Ascending aorta (tissue), 2 donors: ENCODE measurements around the gene DNAH3. TPM values are rescaled to one million over a fixed set of nuclear protein-coding genes. Genes with fewer than 3 reads are reported as not detected.

Experiments
- DNase-seq, 2 donors: peaks; one replicate each; pipeline ENCODE4 v3.0.0-alpha.2; 2019; ENCODE audit warnings: low spot score in 2 of 2
- H3K27ac ChIP-seq, 2 donors: fragments of 200-600 bp; sonication (generic); one replicate each; pipeline ENCODE4 v1.5.1; 2016 to 2017; ENCODE audit warnings: mild to moderate bottlenecking in 1 of 2
- H3K27me3 ChIP-seq: fragments of 200-600 bp; sonication (generic); one replicate; pipeline ENCODE4 v1.5.1; 2017
- H3K36me3 ChIP-seq, 2 donors: fragments of 200-600 bp; sonication (generic); one replicate each; pipeline ENCODE4 v1.5.1; 2016
- H3K4me1 ChIP-seq, 2 donors: fragments of 200-600 bp; sonication (generic); one replicate each; pipeline ENCODE4 v1.5.1; 2016 to 2017; ENCODE audit warnings: mild to moderate bottlenecking in 1 of 2
- H3K4me3 ChIP-seq, 2 donors: fragments of 200-600 bp; sonication (generic); one replicate each; pipeline ENCODE4 v1.5.1; 2016 to 2017; ENCODE audit warnings: mild to moderate bottlenecking in 1 of 2
- H3K9me3 ChIP-seq, 2 donors: fragments of 200-600 bp; sonication (generic); one replicate each; pipeline ENCODE4 v1.5.1; 2016
- intact Hi-C: fragments of 100-400 bp; cut with DNase I; formaldehyde crosslinking; loops from one replicate; pipeline ENCODE4 v1.15.1; 2023
- total RNA-seq: library from RNA; depleted of rRNA; stranded (reverse); fragments of >200 nt; gene quantifications from one replicate; pipeline ENCODE4 v1.1.0, GENCODE V29; 2016
- TF ChIP-seq, protein P1 (sequence below), 3 experiments: fragments of 200-600 bp in 2 of 3; fragments of 450-650 bp in 1 of 3; sonication (generic) in 2 of 3; IDR thresholded peaks; one replicate each; pipeline ENCODE4 v1.5.1; 2016 to 2019; ENCODE audit warnings: antibody characterized with exemption in 3 of 3, mild to moderate bottlenecking in 1 of 3, moderate library complexity in 1 of 3

The DNAH3 gene
- total RNA-seq, 1 donor from 2014 or later, result 0.32 TPM

GRCh38 chr16:20968765-20969164 lies 181.9 kb downstream of the DNAH3 start:
- Histone ChIP-seq H3K27me3 (no peaks in the 10 kb centered on the region), H3K36me3 (no peaks in the 10 kb centered on the region), H3K27ac (no peak overlapping the region), H3K4me3 (no peak overlapping the region), H3K9me3 (no peaks in the 10 kb centered on the region), H3K4me1 (no peaks in the 10 kb centered on the region)
- intact Hi-C loops, result no loop called here
- no peak for DNase-seq
- TF ChIP-seq, protein P1, sequence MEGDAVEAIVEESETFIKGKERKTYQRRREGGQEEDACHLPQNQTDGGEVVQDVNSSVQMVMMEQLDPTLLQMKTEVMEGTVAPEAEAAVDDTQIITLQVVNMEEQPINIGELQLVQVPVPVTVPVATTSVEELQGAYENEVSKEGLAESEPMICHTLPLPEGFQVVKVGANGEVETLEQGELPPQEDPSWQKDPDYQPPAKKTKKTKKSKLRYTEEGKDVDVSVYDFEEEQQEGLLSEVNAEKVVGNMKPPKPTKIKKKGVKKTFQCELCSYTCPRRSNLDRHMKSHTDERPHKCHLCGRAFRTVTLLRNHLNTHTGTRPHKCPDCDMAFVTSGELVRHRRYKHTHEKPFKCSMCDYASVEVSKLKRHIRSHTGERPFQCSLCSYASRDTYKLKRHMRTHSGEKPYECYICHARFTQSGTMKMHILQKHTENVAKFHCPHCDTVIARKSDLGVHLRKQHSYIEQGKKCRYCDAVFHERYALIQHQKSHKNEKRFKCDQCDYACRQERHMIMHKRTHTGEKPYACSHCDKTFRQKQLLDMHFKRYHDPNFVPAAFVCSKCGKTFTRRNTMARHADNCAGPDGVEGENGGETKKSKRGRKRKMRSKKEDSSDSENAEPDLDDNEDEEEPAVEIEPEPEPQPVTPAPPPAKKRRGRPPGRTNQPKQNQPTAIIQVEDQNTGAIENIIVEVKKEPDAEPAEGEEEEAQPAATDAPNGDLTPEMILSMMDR (IDR thresholded peaks at IDR 0.05), result no peak

DNA sequence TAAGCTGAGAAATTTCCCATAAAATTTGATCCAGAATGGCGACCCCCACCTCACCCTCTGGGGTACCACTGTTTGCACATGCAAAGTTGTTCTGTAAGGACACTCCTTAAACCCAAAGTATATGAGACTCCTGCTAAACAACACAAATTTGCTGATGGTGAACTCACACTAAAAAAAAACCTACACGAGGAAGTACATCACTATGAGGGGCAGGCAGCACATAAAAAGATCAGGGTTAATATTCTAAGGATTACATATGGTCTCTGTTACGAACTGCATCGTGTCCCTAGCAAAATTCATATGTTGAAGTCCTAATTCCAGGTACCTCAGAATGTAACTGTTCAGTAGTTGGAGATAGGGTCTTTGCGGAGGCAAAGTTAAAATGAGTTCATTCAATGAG lies 189.7 kb downstream of the DNAH3 start:
- intact Hi-C loops, result no loop called here
- H3K9me3 ChIP-seq, result no peaks in the 10 kb centered on the region
- no peaks in the 10 kb centered on the region for H3K36me3 ChIP-seq

GRCh38 chr16:20957153-20957552 lies 193.5 kb downstream of the DNAH3 start:
- no peaks in the 10 kb centered on the region for H3K9me3 ChIP-seq
- TF ChIP-seq, protein P1 (IDR thresholded peaks at IDR 0.05), result no peak
- H3K4me3 ChIP-seq, result no peak overlapping the region
- DNase-seq, result no peak
- no peaks in the 10 kb centered on the region for H3K4me1 ChIP-seq
- H3K36me3 ChIP-seq, result no peaks in the 10 kb centered on the region
- H3K27ac ChIP-seq, result no peak overlapping the region
- no peaks in the 10 kb centered on the region for H3K27me3 ChIP-seq
- intact Hi-C loops, result no loop called here

More for the DNA sequence above, 189.7 kb downstream of the DNAH3 start:
- no peaks in the 10 kb centered on the region for H3K27me3 ChIP-seq
- TF ChIP-seq, protein P1 (IDR thresholded peaks at IDR 0.05), result no peak
- no peak overlapping the region for H3K4me3 ChIP-seq
- no peaks in the 10 kb centered on the region for H3K4me1 ChIP-seq
- DNase-seq, result no peak
- H3K27ac ChIP-seq, result no peak overlapping the region

DNA sequence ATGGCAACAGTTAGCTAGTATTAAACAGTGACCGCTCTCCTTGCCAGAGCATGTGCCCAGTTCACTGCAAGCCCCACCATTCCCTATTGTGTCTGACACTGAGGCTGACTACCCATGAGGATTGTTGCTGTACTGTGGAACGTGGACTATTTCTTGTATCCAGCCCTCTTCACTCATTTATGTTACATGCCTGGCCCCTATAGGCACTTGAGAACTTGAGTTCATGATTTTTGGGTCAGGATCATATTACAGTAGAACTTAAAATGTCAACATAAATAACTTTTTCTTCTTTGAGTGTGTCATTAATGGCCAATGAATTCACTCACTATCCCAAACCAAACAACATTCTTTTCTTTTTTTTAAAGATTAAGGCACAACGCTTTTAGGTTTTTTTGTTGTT lies 194.3 kb downstream of the DNAH3 start:
- Histone ChIP-seq H3K9me3 (no peaks in the 10 kb centered on the region), H3K4me1 (no peaks in the 10 kb centered on the region), H3K4me3 (no peak overlapping the region), H3K27me3 (no peaks in the 10 kb centered on the region), H3K36me3 (no peaks in the 10 kb centered on the region), H3K27ac (no peak overlapping the region)
- TF ChIP-seq, protein P1 (IDR thresholded peaks at IDR 0.05), result no peak
- intact Hi-C loops, result no loop called here
- DNase-seq, result no peak

- intact Hi-C loops, result loop anchor here (5.0 kb wide), 1 partner anchor 87 kb away; no protein-coding TSS in a partner anchor
- TF ChIP-seq, protein P1 (IDR thresholded peaks at IDR 0.05), result no peak
- Histone ChIP-seq H3K9me3 (no peaks in the 10 kb centered on the region), H3K27me3 (no peaks in the 10 kb centered on the region), H3K36me3 (no peaks in the 10 kb centered on the region), H3K27ac (no peak overlapping the region), H3K4me1 (no peaks in the 10 kb centered on the region), H3K4me3 (no peak overlapping the region)
- DNase-seq, result no peak
Measured at GRCh38 chr16:20954574-20954973, 196.1 kb downstream of the DNAH3 start.
